Astrocyte of the spinal cord (primary cell): ENCODE measurements around the gene LCK.

ENCODE experiments used
- DNase-seq: peaks from one replicate; pipeline ENCODE4 v3.0.0; 2011; ENCODE audit warnings: low read depth, low spot score
- H3K4me3 ChIP-seq: 2 replicates; pipeline ENCODE4 v1.5.1; 2011; ENCODE audit warnings: low read depth, mild to moderate bottlenecking, low read length, moderate library complexity
- CTCF ChIP-seq: IDR thresholded peaks from 2 replicates; pipeline ENCODE4 v1.5.1; 2012; ENCODE audit warnings: low read depth, mild to moderate bottlenecking, low read length, inconsistent platforms
- in situ Hi-C: cut with HindIII; loops from 2 replicates; pipeline ENCODE4 v1.10.0; 2017; ENCODE audit warnings: low sequenced_read_pairs

LCK gene

DNA sequence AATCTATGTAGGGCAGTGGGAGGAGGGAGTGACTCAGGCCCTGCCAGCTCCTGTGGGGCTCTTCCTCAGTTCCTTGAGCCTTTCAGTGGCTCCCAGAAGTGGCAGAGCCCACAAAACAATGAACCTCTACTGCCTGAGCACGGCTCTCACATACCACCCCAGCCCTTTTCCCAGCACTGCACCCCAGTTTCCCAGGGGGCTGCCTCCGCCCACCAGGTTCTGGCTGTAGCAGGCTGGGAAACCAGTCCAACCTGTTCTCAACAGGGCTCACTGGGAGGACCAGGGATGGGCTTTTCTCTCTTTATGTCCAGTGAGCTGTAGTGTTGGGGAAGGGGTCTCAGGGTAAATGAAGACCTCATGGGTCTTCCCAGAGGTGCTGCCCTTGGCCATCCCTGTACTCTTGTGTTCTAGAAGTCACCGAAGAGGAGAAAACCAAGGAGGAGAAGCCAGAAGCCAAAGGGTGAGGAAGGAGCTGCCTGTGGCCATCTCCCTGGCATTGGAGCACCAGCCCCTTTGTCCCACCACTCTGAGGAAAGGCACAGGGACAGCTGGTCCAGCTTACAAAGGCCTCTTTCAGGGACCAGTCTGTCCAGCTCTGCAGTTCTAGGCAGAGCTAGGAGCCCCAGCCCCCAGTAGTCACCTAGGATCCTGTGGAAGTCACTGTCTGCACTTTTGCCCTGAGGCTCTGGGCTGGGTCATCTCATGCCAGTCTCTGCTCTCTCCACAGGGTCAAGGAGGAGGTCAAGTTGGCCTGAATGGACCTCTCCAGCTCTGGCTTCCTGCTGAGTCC, 81.4 kb downstream of the LCK start:
- in situ Hi-C loops, result no loop called here
- no peak overlapping the region for H3K4me3 ChIP-seq
- no peak for DNase-seq
- TF ChIP-seq CTCF, result no peak

- no peak for DNase-seq
- H3K4me3 ChIP-seq, result no peak overlapping the region
- no peak for TF ChIP-seq CTCF
- in situ Hi-C loops, result no loop called here
These were observed 82.3 kb downstream of the LCK start for GRCh38 chr1:32333251-32333963.

- in situ Hi-C loops, result no loop called here
- no peak for DNase-seq
- no peak for TF ChIP-seq CTCF
- H3K4me3 ChIP-seq, result peak overlapping the region; percentile 69
These were observed 83.3 kb downstream of the LCK start for GRCh38 chr1:32334274-32334861.

DNA sequence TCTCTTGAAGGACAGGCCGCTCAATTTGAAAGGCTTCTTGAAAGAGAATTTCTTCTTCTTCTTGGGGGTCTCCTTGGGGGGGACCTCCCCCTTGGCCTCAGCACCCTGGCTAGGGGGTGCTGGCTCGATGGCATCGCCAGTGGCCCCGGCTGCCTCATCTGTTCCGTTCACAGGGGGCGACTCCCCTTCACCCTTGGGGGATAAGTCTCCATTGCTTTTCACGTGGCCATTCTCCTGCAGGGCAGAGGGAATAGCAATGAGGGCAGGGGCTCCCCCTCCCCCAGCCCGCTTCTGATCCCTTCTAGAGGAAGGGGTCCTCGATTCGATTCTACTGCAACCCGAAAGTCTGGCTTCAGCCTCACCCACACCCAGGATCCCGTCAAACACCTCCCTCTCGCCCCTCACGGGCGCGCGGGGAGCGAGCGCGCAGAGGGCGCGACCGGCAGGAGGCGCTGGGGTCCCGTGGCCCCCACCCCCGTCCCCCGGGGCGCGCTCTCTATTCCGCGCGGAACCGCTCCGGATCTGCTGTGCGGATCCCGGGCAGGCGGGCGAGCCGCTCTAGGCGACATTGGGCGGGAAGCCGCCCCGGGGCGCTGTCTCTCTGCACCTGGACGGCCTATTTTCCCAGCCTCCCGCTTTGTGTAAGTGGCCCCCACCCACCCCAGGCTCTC, 83.9 kb downstream of the LCK start:
- in situ Hi-C loops, result no loop called here
- H3K4me3 ChIP-seq, result peak overlapping the region; percentile 69
- peak; percentile 78 for TF ChIP-seq CTCF
- DNase-seq, result no peak

DNA sequence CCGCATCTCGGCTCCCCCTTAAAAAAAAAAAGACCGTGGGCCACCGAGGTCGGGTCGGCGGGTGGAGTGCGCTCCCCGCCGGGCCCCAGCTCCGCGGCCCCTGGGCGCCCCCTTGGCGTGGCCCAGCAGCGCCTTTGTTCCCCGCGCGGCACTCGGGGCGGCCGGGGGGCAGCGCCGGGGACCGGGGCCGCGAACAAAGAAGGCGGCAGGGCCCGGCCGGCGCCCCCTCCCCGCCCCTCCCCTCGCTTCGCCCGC, 84.4 kb downstream of the LCK start:
- in situ Hi-C loops, result no loop called here
- TF ChIP-seq CTCF, result no peak
- no peak for DNase-seq
- peak overlapping the region; percentile 69 for H3K4me3 ChIP-seq
